ENCODE data around the gene PDXDC1.
"Not testable (repeated sequence)": the region's sequence is repeated elsewhere in the genome, so short reads cannot be mapped to it uniquely, and the experiment has no call there.

Gene PDXDC1

GRCh38 chr16:15053904-15054303, 79.1 kb downstream of the PDXDC1 start:
- H3K27ac ChIP-seq (ENCODE audit: low read depth, low read length) = no peak overlapping the region
- 0 out of 2 replicates have a peak, but pooled peaks cover 2% of the 10 kb centered on the region for H3K36me3 ChIP-seq (ENCODE audit: insufficient read depth, low read length)
- no peak overlapping the region for H2AFZ ChIP-seq (ENCODE audit: low read length, unreplicated experiment)
- H3K4me3 ChIP-seq (ENCODE audit: low read depth, low read length) = no peak overlapping the region
- H3K27me3 ChIP-seq (ENCODE audit: insufficient read depth, low read length) = no peaks in the 10 kb centered on the region
- H3K4me1 ChIP-seq (ENCODE audit: control insufficient read depth, insufficient read depth, low read length, unreplicated experiment) = no peaks in the 10 kb centered on the region
- peaks cover 45% of the 10 kb centered on the region for H3K79me2 ChIP-seq (ENCODE audit: control insufficient read depth, insufficient read depth, low read length, unreplicated experiment)

- H3K79me2 ChIP-seq (ENCODE audit: control insufficient read depth, insufficient read depth, low read length, unreplicated experiment) = peaks cover 42% of the 10 kb centered on the region
- H2AFZ ChIP-seq (ENCODE audit: low read length, unreplicated experiment) = peak overlapping the region; percentile 88
- peaks cover 8% of the 10 kb centered on the region; the same call in 1 of the 2 replicates for H3K36me3 ChIP-seq (ENCODE audit: insufficient read depth, low read length)
- no peak overlapping the region for H3K27ac ChIP-seq (ENCODE audit: low read depth, low read length)
- H3K27me3 ChIP-seq (ENCODE audit: insufficient read depth, low read length) = no peaks in the 10 kb centered on the region
- H3K4me1 ChIP-seq (ENCODE audit: control insufficient read depth, insufficient read depth, low read length, unreplicated experiment) = no peaks in the 10 kb centered on the region
- H3K4me3 ChIP-seq (ENCODE audit: low read depth, low read length) = peak overlapping the region; percentile 97
Observed at GRCh38 chr16:15054357-15055140, 79.7 kb downstream of the PDXDC1 start.

DNA sequence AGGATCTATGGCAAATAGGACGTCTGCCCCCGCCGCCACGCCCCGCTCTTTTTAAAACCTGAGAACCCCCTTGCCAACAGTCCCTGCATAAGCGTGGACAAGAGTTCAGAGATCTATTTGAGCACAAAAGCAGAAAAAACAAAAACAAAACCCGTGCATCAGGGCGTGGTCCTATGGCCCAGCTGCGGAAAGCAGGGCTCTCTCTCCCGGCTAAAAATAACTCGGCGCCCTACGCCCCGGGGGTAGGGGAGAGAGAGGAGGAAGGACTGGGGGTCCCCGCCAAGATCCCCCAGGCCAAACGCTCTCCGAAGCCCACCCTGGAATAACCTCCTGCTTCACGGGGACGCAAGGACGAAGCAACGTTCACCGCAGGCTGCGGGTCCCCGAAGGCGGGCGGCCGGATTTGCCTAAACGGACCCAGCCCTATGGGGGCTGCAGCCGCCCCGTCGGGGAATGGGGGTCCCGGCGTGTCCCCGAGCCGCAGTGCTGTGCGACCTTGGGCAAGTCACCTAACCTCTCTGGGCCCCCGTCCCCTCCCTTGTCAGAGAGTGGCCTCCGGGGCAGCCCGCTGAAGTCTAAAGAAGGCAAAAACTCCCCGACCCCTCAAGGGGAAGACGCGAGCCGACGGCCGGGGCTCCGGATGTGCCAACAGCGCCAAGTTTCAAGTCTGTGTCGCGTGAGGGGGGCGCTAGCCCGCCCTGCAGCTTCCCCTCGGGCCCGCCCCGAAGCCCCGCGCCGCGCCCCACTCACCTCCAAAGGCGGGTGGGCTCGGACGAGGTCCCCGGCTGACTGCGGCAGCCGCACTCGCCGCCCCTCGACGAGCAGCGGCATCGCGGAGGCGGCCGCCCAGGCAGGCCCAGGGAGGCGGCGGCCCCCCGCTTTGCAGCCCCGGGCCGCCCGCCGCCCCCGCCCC, 80.6 kb downstream of the PDXDC1 start:
- Histone ChIP-seq H3K4me3 (ENCODE audit: low read depth, low read length) (peak overlapping the region; percentile 97), H3K27me3 (ENCODE audit: insufficient read depth, low read length) (no peaks in the 10 kb centered on the region), H2AFZ (ENCODE audit: low read length, unreplicated experiment) (peak overlapping the region; percentile 88), H3K27ac (ENCODE audit: low read depth, low read length) (no peak overlapping the region), H3K4me1 (ENCODE audit: control insufficient read depth, insufficient read depth, low read length, unreplicated experiment) (no peaks in the 10 kb centered on the region), H3K36me3 (ENCODE audit: insufficient read depth, low read length) (peaks cover 11% of the 10 kb centered on the region), H3K79me2 (ENCODE audit: control insufficient read depth, insufficient read depth, low read length, unreplicated experiment) (peaks cover 42% of the 10 kb centered on the region)

GRCh38 chr16:15057681-15058417, 83.0 kb downstream of the PDXDC1 start:
- peaks cover 25% of the 10 kb centered on the region for H3K79me2 ChIP-seq (ENCODE audit: control insufficient read depth, insufficient read depth, low read length, unreplicated experiment)
- H3K36me3 ChIP-seq (ENCODE audit: insufficient read depth, low read length) = peaks cover 30% of the 10 kb centered on the region
- peaks cover 13% of the 10 kb centered on the region for H3K4me1 ChIP-seq (ENCODE audit: control insufficient read depth, insufficient read depth, low read length, unreplicated experiment)
- no peaks in the 10 kb centered on the region for H3K27me3 ChIP-seq (ENCODE audit: insufficient read depth, low read length)
- H3K27ac ChIP-seq (ENCODE audit: low read depth, low read length) = no peak overlapping the region
- no peak overlapping the region for H2AFZ ChIP-seq (ENCODE audit: low read length, unreplicated experiment)
- H3K4me3 ChIP-seq (ENCODE audit: low read depth, low read length) = no peak overlapping the region

DNA sequence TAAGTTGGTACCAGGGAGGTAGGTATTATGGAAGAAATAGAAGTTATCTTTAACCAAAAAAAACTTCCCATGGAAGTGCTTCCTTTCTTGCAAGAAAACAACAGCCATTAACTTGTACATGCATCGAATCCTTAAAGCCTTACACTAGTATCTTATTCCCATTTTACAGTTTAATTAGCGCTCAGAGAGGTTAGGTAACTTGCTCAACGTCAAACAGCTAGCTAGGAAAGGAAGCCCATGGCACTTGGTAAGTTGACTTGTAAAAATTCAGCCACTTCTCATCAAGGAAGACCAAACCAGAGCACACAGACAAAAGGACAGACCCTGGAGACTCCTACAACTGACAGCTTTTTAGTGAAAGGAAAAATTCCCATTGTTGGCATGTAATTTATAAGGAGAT, 84.5 kb downstream of the PDXDC1 start:
- Histone ChIP-seq H3K27ac (ENCODE audit: low read depth, low read length) (no peak overlapping the region), H3K79me2 (ENCODE audit: control insufficient read depth, insufficient read depth, low read length, unreplicated experiment) (peaks cover 14% of the 10 kb centered on the region), H3K4me3 (ENCODE audit: low read depth, low read length) (no peak overlapping the region), H3K27me3 (ENCODE audit: insufficient read depth, low read length) (no peaks in the 10 kb centered on the region), H3K4me1 (ENCODE audit: control insufficient read depth, insufficient read depth, low read length, unreplicated experiment) (peaks cover 13% of the 10 kb centered on the region), H3K36me3 (ENCODE audit: insufficient read depth, low read length) (peaks cover 30% of the 10 kb centered on the region), H2AFZ (ENCODE audit: low read length, unreplicated experiment) (no peak overlapping the region)

DNA sequence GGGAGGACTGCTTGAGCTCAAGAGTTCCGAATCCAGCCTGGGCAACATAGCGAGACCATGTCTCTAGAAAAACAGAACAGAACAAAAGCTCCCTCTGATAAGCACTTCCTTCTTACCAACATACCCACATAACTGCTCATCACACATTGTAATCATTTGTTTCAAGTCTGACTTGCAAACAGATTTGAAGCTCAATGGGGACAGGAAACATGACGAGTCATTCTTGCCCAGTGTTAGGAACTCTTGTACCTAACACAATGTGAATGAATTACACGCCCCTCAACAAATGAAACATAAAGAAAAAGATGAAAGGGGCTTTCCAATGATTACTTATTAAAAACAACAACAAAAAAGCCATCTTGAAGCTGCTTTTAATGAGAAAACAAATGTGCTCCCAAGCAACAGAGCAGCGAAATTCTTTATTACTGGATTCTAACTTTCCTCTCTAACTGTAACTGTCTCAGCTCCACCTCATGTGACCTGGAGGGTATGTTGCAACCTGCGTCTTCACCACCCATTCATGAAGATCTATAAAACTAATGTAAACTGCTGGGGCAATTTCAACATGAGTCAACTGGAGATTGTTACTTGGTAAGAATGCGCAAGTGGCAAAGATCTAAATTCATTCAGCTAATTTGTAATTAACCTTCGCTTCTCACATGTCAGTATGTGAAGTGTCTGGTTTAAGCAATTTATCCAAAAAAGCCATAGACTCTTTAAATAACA, 87.4 kb downstream of the PDXDC1 start:
- H3K4me3 ChIP-seq (ENCODE audit: low read depth, low read length); H2AFZ ChIP-seq (ENCODE audit: low read length, unreplicated experiment); H3K79me2 ChIP-seq (ENCODE audit: control insufficient read depth, insufficient read depth, low read length, unreplicated experiment); H3K27me3 ChIP-seq (ENCODE audit: insufficient read depth, low read length): not testable (repeated sequence)
- H3K36me3 ChIP-seq (ENCODE audit: insufficient read depth, low read length) = peaks cover 30% of the 10 kb centered on the region
- H3K4me1 ChIP-seq (ENCODE audit: control insufficient read depth, insufficient read depth, low read length, unreplicated experiment) = peaks cover 13% of the 10 kb centered on the region
- peak overlapping the region; percentile 75 for H3K27ac ChIP-seq (ENCODE audit: low read depth, low read length)

DNA sequence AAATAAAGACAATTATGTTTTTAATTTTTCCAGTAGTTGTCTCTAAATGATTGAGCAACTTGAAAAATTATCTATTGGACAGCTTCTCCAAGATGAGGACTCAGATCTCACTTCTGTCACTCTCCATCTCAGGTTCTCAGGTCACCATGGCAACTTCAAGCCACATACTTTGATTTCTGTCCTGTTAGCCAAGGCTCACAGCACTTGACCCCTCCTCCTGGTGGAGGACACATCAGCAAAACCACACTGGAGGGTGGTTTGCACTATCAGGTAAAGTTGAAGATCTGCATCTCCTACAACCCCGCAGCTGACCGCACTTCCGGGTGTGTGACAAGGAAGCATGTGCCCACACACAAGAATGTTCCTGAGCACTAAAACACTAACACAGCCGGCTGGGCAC, 91.1 kb downstream of the PDXDC1 start:
- H2AFZ ChIP-seq (ENCODE audit: low read length, unreplicated experiment); H3K27ac ChIP-seq (ENCODE audit: low read depth, low read length); H3K79me2 ChIP-seq (ENCODE audit: control insufficient read depth, insufficient read depth, low read length, unreplicated experiment); H3K4me3 ChIP-seq (ENCODE audit: low read depth, low read length); H3K27me3 ChIP-seq (ENCODE audit: insufficient read depth, low read length): not testable (repeated sequence)
- Histone ChIP-seq H3K4me1 (ENCODE audit: control insufficient read depth, insufficient read depth, low read length, unreplicated experiment) (peaks cover 13% of the 10 kb centered on the region), H3K36me3 (ENCODE audit: insufficient read depth, low read length) (peaks cover 13% of the 10 kb centered on the region)

DNA sequence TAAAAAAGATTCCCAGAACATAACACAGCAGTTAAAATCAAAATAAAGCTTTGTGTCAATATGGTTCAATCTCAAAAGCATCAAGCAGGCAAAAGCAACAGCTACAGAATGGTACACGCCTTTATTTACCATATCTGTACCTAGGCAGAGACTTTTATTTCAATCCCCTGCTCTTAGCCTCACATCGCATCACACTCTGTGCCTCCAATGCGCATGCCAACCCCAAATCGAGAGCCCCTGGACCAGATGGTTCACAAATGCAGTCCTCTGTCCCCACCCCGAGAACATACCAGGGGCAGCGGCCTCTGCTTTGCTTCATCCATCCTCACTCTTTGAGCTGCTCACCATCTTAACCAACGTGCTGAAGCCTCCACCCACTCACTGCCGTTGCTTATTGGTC, 91.9 kb downstream of the PDXDC1 start:
- H2AFZ ChIP-seq (ENCODE audit: low read length, unreplicated experiment); H3K27ac ChIP-seq (ENCODE audit: low read depth, low read length); H3K4me3 ChIP-seq (ENCODE audit: low read depth, low read length); H3K27me3 ChIP-seq (ENCODE audit: insufficient read depth, low read length); H3K36me3 ChIP-seq (ENCODE audit: insufficient read depth, low read length); H3K4me1 ChIP-seq (ENCODE audit: control insufficient read depth, insufficient read depth, low read length, unreplicated experiment); H3K79me2 ChIP-seq (ENCODE audit: control insufficient read depth, insufficient read depth, low read length, unreplicated experiment): not testable (repeated sequence)

DNA sequence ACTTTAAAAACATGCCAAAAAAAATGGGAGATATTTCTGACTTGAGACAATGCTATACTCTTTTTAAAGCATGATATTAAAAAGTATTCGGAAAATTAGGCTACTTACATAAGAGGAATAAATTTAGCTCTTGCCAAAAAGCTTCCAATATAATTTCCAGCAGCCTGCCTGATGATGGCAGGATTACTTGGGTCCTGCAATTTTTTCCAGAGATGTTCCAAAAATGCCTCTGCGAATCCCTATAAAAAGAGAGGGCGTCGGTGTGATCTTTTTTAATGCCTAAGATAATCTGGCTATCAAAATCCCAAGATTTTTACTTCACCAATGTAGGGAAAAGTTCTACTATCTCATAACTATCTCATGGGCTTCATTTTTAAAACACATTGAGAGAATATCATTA, 96.2 kb downstream of the PDXDC1 start:
- H3K36me3 ChIP-seq (ENCODE audit: insufficient read depth, low read length); H3K4me3 ChIP-seq (ENCODE audit: low read depth, low read length); H3K4me1 ChIP-seq (ENCODE audit: control insufficient read depth, insufficient read depth, low read length, unreplicated experiment); H3K79me2 ChIP-seq (ENCODE audit: control insufficient read depth, insufficient read depth, low read length, unreplicated experiment); H3K27me3 ChIP-seq (ENCODE audit: insufficient read depth, low read length); H3K27ac ChIP-seq (ENCODE audit: low read depth, low read length); H2AFZ ChIP-seq (ENCODE audit: low read length, unreplicated experiment): not testable (repeated sequence)

Measured in ACC112 (cell line).